Dendritic cell treated with granulocyte-macrophage colony-stimulating factor and Interleukin-4, amounts not matched to agents 40 ng/mL and 50 ng/mL, for 4 days (primary cell): ENCODE data around the gene EMX1.

Experiments
- H3K27ac Mint-ChIP-seq: one replicate; pipeline ENCODE4 v1.8.0; 2022; ENCODE audit warnings: mild to moderate bottlenecking, mixed read lengths
- H3K27me3 Mint-ChIP-seq: one replicate; pipeline ENCODE4 v1.8.0; 2022; ENCODE audit warnings: mild to moderate bottlenecking, mixed read lengths
- H3K36me3 Mint-ChIP-seq: one replicate; pipeline ENCODE4 v1.8.0; 2022; ENCODE audit warnings: low read depth, mixed read lengths
- H3K4me1 Mint-ChIP-seq: one replicate; pipeline ENCODE4 v1.8.0; 2022; ENCODE audit warnings: low read depth, mixed read lengths
- H3K4me3 Mint-ChIP-seq: one replicate; pipeline ENCODE4 v1.8.0; 2022; ENCODE audit warnings: mild to moderate bottlenecking, moderate library complexity, mixed read lengths
- H3K9me3 Mint-ChIP-seq: one replicate; pipeline ENCODE4 v1.8.0; 2022; ENCODE audit warnings: mixed read lengths
- intact Hi-C: fragments of 100-400 bp; cut with micrococcal nuclease; formaldehyde crosslinking; loops from one replicate; pipeline ENCODE4 v1.15.0; 2022

EMX1 gene

GRCh38 chr2:72914589-72915319 is 2.6 kb upstream of the EMX1 start:
- Mint-ChIP-seq H3K36me3 (no peaks in the 10 kb centered on the region), H3K27ac (no peak overlapping the region), H3K27me3 (peaks cover 84% of the 10 kb centered on the region), H3K9me3 (no peaks in the 10 kb centered on the region), H3K4me1 (peaks cover 28% of the 10 kb centered on the region), H3K4me3 (no peak overlapping the region)
- intact Hi-C loops, result no loop called here

GRCh38 chr2:72915320-72915906 is 1.9 kb upstream of the EMX1 start:
- Mint-ChIP-seq H3K4me3 (no peak overlapping the region), H3K27me3 (peaks cover 85% of the 10 kb centered on the region), H3K4me1 (peaks cover 32% of the 10 kb centered on the region), H3K36me3 (no peaks in the 10 kb centered on the region), H3K9me3 (no peaks in the 10 kb centered on the region), H3K27ac (no peak overlapping the region)
- intact Hi-C loops, result no loop called here

- no peaks in the 10 kb centered on the region for H3K9me3 Mint-ChIP-seq
- H3K27ac Mint-ChIP-seq, result no peak overlapping the region
- peaks cover 35% of the 10 kb centered on the region for H3K4me1 Mint-ChIP-seq
- peak overlapping the region; percentile 66 for H3K4me3 Mint-ChIP-seq
- no peaks in the 10 kb centered on the region for H3K36me3 Mint-ChIP-seq
- H3K27me3 Mint-ChIP-seq, result peaks cover 86% of the 10 kb centered on the region
- intact Hi-C loops, result no loop called here
Measured at GRCh38 chr2:72915907-72916742, 1.2 kb upstream of the EMX1 start.

- H3K9me3 Mint-ChIP-seq, result no peaks in the 10 kb centered on the region
- peak overlapping the region; percentile 66 for H3K4me3 Mint-ChIP-seq
- intact Hi-C loops, result no loop called here
- peaks cover 35% of the 10 kb centered on the region for H3K4me1 Mint-ChIP-seq
- H3K36me3 Mint-ChIP-seq, result no peaks in the 10 kb centered on the region
- peaks cover 86% of the 10 kb centered on the region for H3K27me3 Mint-ChIP-seq
- no peak overlapping the region for H3K27ac Mint-ChIP-seq
Measured at GRCh38 chr2:72916743-72917137, 579 bp upstream of the EMX1 start.

GRCh38 chr2:72917877-72918553 is 696 bp downstream of the EMX1 start:
- Mint-ChIP-seq H3K27ac (no peak overlapping the region), H3K4me3 (peak overlapping the region; percentile 42), H3K36me3 (no peaks in the 10 kb centered on the region), H3K4me1 (peaks cover 35% of the 10 kb centered on the region), H3K9me3 (no peaks in the 10 kb centered on the region), H3K27me3 (peaks cover 92% of the 10 kb centered on the region)
- intact Hi-C loops, result no loop called here

- Mint-ChIP-seq H3K27ac (no peak overlapping the region), H3K36me3 (no peaks in the 10 kb centered on the region), H3K4me3 (no peak overlapping the region), H3K4me1 (peaks cover 36% of the 10 kb centered on the region), H3K9me3 (no peaks in the 10 kb centered on the region), H3K27me3 (peaks cover 91% of the 10 kb centered on the region)
- intact Hi-C loops, result no loop called here
Measured at GRCh38 chr2:72919414-72920317, 2.3 kb downstream of the EMX1 start.

- Mint-ChIP-seq H3K4me1 (peaks cover 32% of the 10 kb centered on the region), H3K27me3 (peaks cover 91% of the 10 kb centered on the region), H3K36me3 (no peaks in the 10 kb centered on the region), H3K4me3 (peak overlapping the region; percentile 64), H3K27ac (no peak overlapping the region), H3K9me3 (no peaks in the 10 kb centered on the region)
- intact Hi-C loops, result no loop called here
Measured at GRCh38 chr2:72920318-72921087, 3.2 kb downstream of the EMX1 start.

- Mint-ChIP-seq H3K36me3 (no peaks in the 10 kb centered on the region), H3K9me3 (no peaks in the 10 kb centered on the region), H3K4me3 (no peak overlapping the region), H3K27me3 (peaks cover 86% of the 10 kb centered on the region), H3K4me1 (peaks cover 29% of the 10 kb centered on the region), H3K27ac (no peak overlapping the region)
- intact Hi-C loops, result no loop called here
Measured at GRCh38 chr2:72921088-72921851, 4.0 kb downstream of the EMX1 start.

- H3K4me3 Mint-ChIP-seq, result no peak overlapping the region
- intact Hi-C loops, result no loop called here
- H3K36me3 Mint-ChIP-seq, result no peaks in the 10 kb centered on the region
- H3K27ac Mint-ChIP-seq, result no peak overlapping the region
- H3K9me3 Mint-ChIP-seq, result no peaks in the 10 kb centered on the region
- peaks cover 24% of the 10 kb centered on the region for H3K4me1 Mint-ChIP-seq
- H3K27me3 Mint-ChIP-seq, result peaks cover 80% of the 10 kb centered on the region
Measured at GRCh38 chr2:72921853-72922252, 4.5 kb downstream of the EMX1 start.

- H3K27me3 Mint-ChIP-seq, result peaks cover 68% of the 10 kb centered on the region
- no peaks in the 10 kb centered on the region for H3K36me3 Mint-ChIP-seq
- H3K27ac Mint-ChIP-seq, result no peak overlapping the region
- H3K4me3 Mint-ChIP-seq, result no peak overlapping the region
- intact Hi-C loops, result no loop called here
- peaks cover 14% of the 10 kb centered on the region for H3K4me1 Mint-ChIP-seq
- H3K9me3 Mint-ChIP-seq, result no peaks in the 10 kb centered on the region
Measured at GRCh38 chr2:72923833-72924352, 6.6 kb downstream of the EMX1 start.

- Mint-ChIP-seq H3K27me3 (peaks cover 61% of the 10 kb centered on the region), H3K4me1 (peaks cover 14% of the 10 kb centered on the region), H3K27ac (no peak overlapping the region), H3K9me3 (no peaks in the 10 kb centered on the region), H3K36me3 (no peaks in the 10 kb centered on the region), H3K4me3 (no peak overlapping the region)
- intact Hi-C loops, result no loop called here
Measured at GRCh38 chr2:72924353-72925240, 7.3 kb downstream of the EMX1 start.
